OCI-LY1 (cell line): ENCODE results near the gene KCNJ14.

Experiments used
- EZH2 ChIP-seq: fragments of 200-600 bp; sonication (generic), shearing (Covaris generic); IDR thresholded peaks from 2 replicates; pipeline ENCODE4 v1.8.0; 2017; ENCODE audit warnings: borderline replicate concordance, mixed run types, mild to moderate bottlenecking, antibody characterized with exemption, low read length, moderate library complexity, mixed read lengths
- TF ChIP-seq, protein P1 (sequence below): fragments of 200-600 bp; sonication (generic), shearing (Covaris generic); IDR thresholded peaks from 2 replicates; pipeline ENCODE4 v1.5.1; 2017; ENCODE audit warnings: mild to moderate bottlenecking, antibody characterized with exemption, low read length, moderate library complexity, mixed read lengths

- TF ChIP-seq, protein P1, sequence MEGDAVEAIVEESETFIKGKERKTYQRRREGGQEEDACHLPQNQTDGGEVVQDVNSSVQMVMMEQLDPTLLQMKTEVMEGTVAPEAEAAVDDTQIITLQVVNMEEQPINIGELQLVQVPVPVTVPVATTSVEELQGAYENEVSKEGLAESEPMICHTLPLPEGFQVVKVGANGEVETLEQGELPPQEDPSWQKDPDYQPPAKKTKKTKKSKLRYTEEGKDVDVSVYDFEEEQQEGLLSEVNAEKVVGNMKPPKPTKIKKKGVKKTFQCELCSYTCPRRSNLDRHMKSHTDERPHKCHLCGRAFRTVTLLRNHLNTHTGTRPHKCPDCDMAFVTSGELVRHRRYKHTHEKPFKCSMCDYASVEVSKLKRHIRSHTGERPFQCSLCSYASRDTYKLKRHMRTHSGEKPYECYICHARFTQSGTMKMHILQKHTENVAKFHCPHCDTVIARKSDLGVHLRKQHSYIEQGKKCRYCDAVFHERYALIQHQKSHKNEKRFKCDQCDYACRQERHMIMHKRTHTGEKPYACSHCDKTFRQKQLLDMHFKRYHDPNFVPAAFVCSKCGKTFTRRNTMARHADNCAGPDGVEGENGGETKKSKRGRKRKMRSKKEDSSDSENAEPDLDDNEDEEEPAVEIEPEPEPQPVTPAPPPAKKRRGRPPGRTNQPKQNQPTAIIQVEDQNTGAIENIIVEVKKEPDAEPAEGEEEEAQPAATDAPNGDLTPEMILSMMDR: no peak
- no peak for TF ChIP-seq EZH2
Observed at GRCh38 chr19:48508729-48509411, 53.5 kb downstream of the KCNJ14 start.
